ENCODE data around the gene PPFIA3. TPM values are rescaled to one million over a fixed set of nuclear protein-coding genes. Genes with fewer than 3 reads are reported as not detected.
"Not testable (repeated sequence)": the region's sequence is repeated elsewhere in the genome, so short reads cannot be mapped to it uniquely, and the experiment has no call there.

The PPFIA3 gene
- total RNA-seq, 1 experiment from 2014 or later: 5.4 TPM

- Histone ChIP-seq H3K9me2 (replicated peaks; ENCODE audit: insufficient read depth, low read length) (no peaks in the 10 kb centered on the region), H4K20me1 (ENCODE audit: insufficient read depth, low read depth, low read length) (no peaks in the 10 kb centered on the region), H3K4me3 (ENCODE audit: low read length) (no peak overlapping the region), H3K79me2 (ENCODE audit: low read length) (no peaks in the 10 kb centered on the region), H3K27ac (ENCODE audit: low read length) (no peak overlapping the region), H2AFZ (ENCODE audit: low read length) (no peak overlapping the region), H3K36me3 (ENCODE audit: insufficient read depth, low read length) (no peaks in the 10 kb centered on the region), H3K9me3 (ENCODE audit: low read length) (no peaks in the 10 kb centered on the region), H3K27me3 (ENCODE audit: low read length) (no peaks in the 10 kb centered on the region), H3K4me1 (ENCODE audit: low read length) (no peaks in the 10 kb centered on the region), H3K4me2 (ENCODE audit: low read depth, low read length, poor library complexity, severe bottlenecking) (no peak overlapping the region), H3K9ac (ENCODE audit: low read length) (no peak overlapping the region)
- no peak for DNase-seq
Measured at GRCh38 chr19:49165111-49165750, 45.9 kb downstream of the PPFIA3 start.

GRCh38 chr19:49165865-49166301 is 46.5 kb downstream of the PPFIA3 start:
- Histone ChIP-seq H3K4me2 (ENCODE audit: low read depth, low read length, poor library complexity, severe bottlenecking) (no peak overlapping the region), H3K27me3 (ENCODE audit: low read length) (no peaks in the 10 kb centered on the region), H3K9me3 (ENCODE audit: low read length) (no peaks in the 10 kb centered on the region), H3K27ac (ENCODE audit: low read length) (no peak overlapping the region), H3K79me2 (ENCODE audit: low read length) (no peaks in the 10 kb centered on the region), H3K9ac (ENCODE audit: low read length) (no peak overlapping the region), H4K20me1 (ENCODE audit: insufficient read depth, low read depth, low read length) (no peaks in the 10 kb centered on the region), H3K9me2 (replicated peaks; ENCODE audit: insufficient read depth, low read length) (no peaks in the 10 kb centered on the region), H3K4me3 (ENCODE audit: low read length) (no peak overlapping the region), H2AFZ (ENCODE audit: low read length) (no peak overlapping the region), H3K36me3 (ENCODE audit: insufficient read depth, low read length) (no peaks in the 10 kb centered on the region), H3K4me1 (ENCODE audit: low read length) (no peaks in the 10 kb centered on the region)
- DNase-seq: no peak

- H3K4me2 ChIP-seq (ENCODE audit: low read depth, low read length, poor library complexity, severe bottlenecking): no peak overlapping the region
- no peaks in the 10 kb centered on the region for H3K9me2 ChIP-seq (replicated peaks; ENCODE audit: insufficient read depth, low read length)
- H2AFZ ChIP-seq (ENCODE audit: low read length): no peak overlapping the region
- no peaks in the 10 kb centered on the region for H3K79me2 ChIP-seq (ENCODE audit: low read length)
- DNase-seq: no peak
- no peaks in the 10 kb centered on the region for H4K20me1 ChIP-seq (ENCODE audit: insufficient read depth, low read depth, low read length)
- H3K36me3 ChIP-seq (ENCODE audit: insufficient read depth, low read length): no peaks in the 10 kb centered on the region
- no peak overlapping the region for H3K9ac ChIP-seq (ENCODE audit: low read length)
- H3K27ac ChIP-seq (ENCODE audit: low read length): no peak overlapping the region
- no peak overlapping the region for H3K4me3 ChIP-seq (ENCODE audit: low read length)
- no peaks in the 10 kb centered on the region for H3K27me3 ChIP-seq (ENCODE audit: low read length)
- H3K9me3 ChIP-seq (ENCODE audit: low read length): no peaks in the 10 kb centered on the region
- H3K4me1 ChIP-seq (ENCODE audit: low read length): no peaks in the 10 kb centered on the region
Measured at GRCh38 chr19:49167857-49168409, 48.6 kb downstream of the PPFIA3 start.

- no peaks in the 10 kb centered on the region for H3K36me3 ChIP-seq (ENCODE audit: insufficient read depth, low read length)
- H4K20me1 ChIP-seq (ENCODE audit: insufficient read depth, low read depth, low read length): no peaks in the 10 kb centered on the region
- no peaks in the 10 kb centered on the region for H3K9me2 ChIP-seq (replicated peaks; ENCODE audit: insufficient read depth, low read length)
- H3K79me2 ChIP-seq (ENCODE audit: low read length): no peaks in the 10 kb centered on the region
- DNase-seq: no peak
- H3K27me3 ChIP-seq (ENCODE audit: low read length): no peaks in the 10 kb centered on the region
- no peaks in the 10 kb centered on the region for H3K9me3 ChIP-seq (ENCODE audit: low read length)
- H3K9ac ChIP-seq (ENCODE audit: low read length): no peak overlapping the region
- H3K4me3 ChIP-seq (ENCODE audit: low read length): no peak overlapping the region
- no peaks in the 10 kb centered on the region for H3K4me1 ChIP-seq (ENCODE audit: low read length)
- no peak overlapping the region for H3K4me2 ChIP-seq (ENCODE audit: low read depth, low read length, poor library complexity, severe bottlenecking)
- no peak overlapping the region for H3K27ac ChIP-seq (ENCODE audit: low read length)
- H2AFZ ChIP-seq (ENCODE audit: low read length): no peak overlapping the region
Measured at GRCh38 chr19:49168421-49168820, 49.1 kb downstream of the PPFIA3 start.

GRCh38 chr19:49173198-49173597 is 53.9 kb downstream of the PPFIA3 start:
- no peaks in the 10 kb centered on the region for H3K36me3 ChIP-seq (ENCODE audit: insufficient read depth, low read length)
- no peak overlapping the region for H2AFZ ChIP-seq (ENCODE audit: low read length)
- H3K4me3 ChIP-seq (ENCODE audit: low read length): no peak overlapping the region
- H3K9ac ChIP-seq (ENCODE audit: low read length): no peak overlapping the region
- no peak overlapping the region for H3K27ac ChIP-seq (ENCODE audit: low read length)
- H3K79me2 ChIP-seq (ENCODE audit: low read length): no peaks in the 10 kb centered on the region
- H3K9me3 ChIP-seq (ENCODE audit: low read length): no peaks in the 10 kb centered on the region
- H3K4me1 ChIP-seq (ENCODE audit: low read length): no peaks in the 10 kb centered on the region
- H3K9me2 ChIP-seq (replicated peaks; ENCODE audit: insufficient read depth, low read length): no peaks in the 10 kb centered on the region
- no peaks in the 10 kb centered on the region for H3K27me3 ChIP-seq (ENCODE audit: low read length)
- H4K20me1 ChIP-seq (ENCODE audit: insufficient read depth, low read depth, low read length): no peaks in the 10 kb centered on the region
- H3K4me2 ChIP-seq (ENCODE audit: low read depth, low read length, poor library complexity, severe bottlenecking): no peak overlapping the region
- DNase-seq: no peak

- no peak overlapping the region for H3K4me3 ChIP-seq (ENCODE audit: low read length)
- no peak overlapping the region for H3K27ac ChIP-seq (ENCODE audit: low read length)
- H3K4me2 ChIP-seq (ENCODE audit: low read depth, low read length, poor library complexity, severe bottlenecking): no peak overlapping the region
- no peak for DNase-seq
- no peak overlapping the region for H2AFZ ChIP-seq (ENCODE audit: low read length)
- H3K9me3 ChIP-seq (ENCODE audit: low read length): peaks cover 13% of the 10 kb centered on the region
- H3K4me1 ChIP-seq (ENCODE audit: low read length): no peaks in the 10 kb centered on the region
- H4K20me1 ChIP-seq (ENCODE audit: insufficient read depth, low read depth, low read length): no peaks in the 10 kb centered on the region
- no peaks in the 10 kb centered on the region for H3K79me2 ChIP-seq (ENCODE audit: low read length)
- H3K9ac ChIP-seq (ENCODE audit: low read length): no peak overlapping the region
- no peaks in the 10 kb centered on the region for H3K27me3 ChIP-seq (ENCODE audit: low read length)
- H3K9me2 ChIP-seq (replicated peaks; ENCODE audit: insufficient read depth, low read length): no peaks in the 10 kb centered on the region
- H3K36me3 ChIP-seq (ENCODE audit: insufficient read depth, low read length): no peaks in the 10 kb centered on the region
Measured at GRCh38 chr19:49180659-49181058, 61.3 kb downstream of the PPFIA3 start.

GRCh38 chr19:49182010-49182847 is 62.9 kb downstream of the PPFIA3 start:
- H3K4me1 ChIP-seq (ENCODE audit: low read length): not testable (repeated sequence)

GRCh38 chr19:49182848-49183375 is 63.6 kb downstream of the PPFIA3 start:
- no peaks in the 10 kb centered on the region for H3K4me1 ChIP-seq (ENCODE audit: low read length)
- no peak overlapping the region for H3K4me3 ChIP-seq (ENCODE audit: low read length)
- H3K27ac ChIP-seq (ENCODE audit: low read length): no peak overlapping the region
- H3K79me2 ChIP-seq (ENCODE audit: low read length): no peaks in the 10 kb centered on the region
- no peak overlapping the region for H3K4me2 ChIP-seq (ENCODE audit: low read depth, low read length, poor library complexity, severe bottlenecking)
- H3K9me2 ChIP-seq (replicated peaks; ENCODE audit: insufficient read depth, low read length): no peaks in the 10 kb centered on the region
- no peak overlapping the region for H3K9ac ChIP-seq (ENCODE audit: low read length)
- H3K9me3 ChIP-seq (ENCODE audit: low read length): peaks cover 13% of the 10 kb centered on the region
- DNase-seq: no peak
- no peaks in the 10 kb centered on the region for H3K27me3 ChIP-seq (ENCODE audit: low read length)
- H3K36me3 ChIP-seq (ENCODE audit: insufficient read depth, low read length): no peaks in the 10 kb centered on the region
- H2AFZ ChIP-seq (ENCODE audit: low read length): no peak overlapping the region
- H4K20me1 ChIP-seq (ENCODE audit: insufficient read depth, low read depth, low read length): no peaks in the 10 kb centered on the region

More at GRCh38 chr19:49182010-49182847, 62.9 kb downstream of the PPFIA3 start:
- not testable (repeated sequence) for H3K4me3 ChIP-seq (ENCODE audit: low read length); H3K27me3 ChIP-seq (ENCODE audit: low read length); H3K9me2 ChIP-seq (replicated peaks; ENCODE audit: insufficient read depth, low read length); H3K36me3 ChIP-seq (ENCODE audit: insufficient read depth, low read length); H4K20me1 ChIP-seq (ENCODE audit: insufficient read depth, low read depth, low read length); H2AFZ ChIP-seq (ENCODE audit: low read length); H3K4me2 ChIP-seq (ENCODE audit: low read depth, low read length, poor library complexity, severe bottlenecking); H3K9ac ChIP-seq (ENCODE audit: low read length); H3K27ac ChIP-seq (ENCODE audit: low read length); DNase-seq; H3K79me2 ChIP-seq (ENCODE audit: low read length)
- peaks cover 13% of the 10 kb centered on the region for H3K9me3 ChIP-seq (ENCODE audit: low read length)
